Lung (tissue), 12 donors: Measurements from ENCODE around the gene FAM53A. TPM values are rescaled to one million over a fixed set of nuclear protein-coding genes. Genes with fewer than 3 reads are reported as not detected.

Experiments
- ATAC-seq: fragments of 200-7000 bp; cut with Tn5 transposase; one replicate; pipeline ENCODE4 v1.9.1; 2020; ENCODE audit warnings: moderate number of reproducible peaks; ENCODE audit not compliant: insufficient read depth, low FRiP score
- DNase-seq, 3 donors: peaks; one replicate each; pipeline ENCODE4 v3.0.0-alpha.2; 2013 to 2017
- H3K27ac ChIP-seq, 2 donors: one replicate each; pipeline ENCODE4 v1.5.1; 2013; ENCODE audit warnings: mild to moderate bottlenecking in 2 of 2, moderate library complexity in 2 of 2, control low read depth in 1 of 2, inconsistent platforms in 1 of 2, low read depth in 1 of 2, low read length in 1 of 2
- H3K27me3 ChIP-seq, 3 donors: one replicate each; pipeline ENCODE4 v1.5.1; 2013; ENCODE audit warnings: low read length in 2 of 3; ENCODE audit not compliant: control insufficient read depth in 3 of 3, insufficient read depth in 3 of 3
- H3K36me3 ChIP-seq, 4 donors: one replicate each; pipeline ENCODE4 v1.5.1; 2013; ENCODE audit warnings: low read length in 4 of 4, mild to moderate bottlenecking in 1 of 4, moderate library complexity in 1 of 4; ENCODE audit not compliant: control insufficient read depth in 4 of 4, insufficient read depth in 4 of 4
- H3K4me1 ChIP-seq, 5 donors: one replicate each; pipeline ENCODE4 v1.5.1; 2013; ENCODE audit warnings: low read length in 5 of 5, mild to moderate bottlenecking in 2 of 5, moderate library complexity in 1 of 5; ENCODE audit not compliant: control insufficient read depth in 5 of 5, insufficient read depth in 5 of 5
- H3K4me3 ChIP-seq: one replicate; pipeline ENCODE4 v1.5.1; 2013; ENCODE audit warnings: mild to moderate bottlenecking, control low read depth, moderate library complexity
- H3K9ac ChIP-seq, 2 donors: one replicate each; pipeline ENCODE4 v1.5.1; 2013; ENCODE audit warnings: low read length in 2 of 2, control low read depth in 1 of 2; ENCODE audit not compliant: insufficient read depth in 1 of 2
- H3K9me3 ChIP-seq, 4 donors: one replicate each; pipeline ENCODE4 v1.5.1; 2013; ENCODE audit warnings: low read length in 3 of 4, mild to moderate bottlenecking in 1 of 4, moderate library complexity in 1 of 4; ENCODE audit not compliant: control insufficient read depth in 4 of 4, insufficient read depth in 3 of 4
- CTCF ChIP-seq: IDR thresholded peaks from 2 replicates; pipeline ENCODE4 v1.5.1; 2012; ENCODE audit warnings: mild to moderate bottlenecking; ENCODE audit errors: control extremely low read depth, extremely low read depth
- WGBS, 2 donors: extraction: QIAGEN DNeasy Blood & Tissue Kit; methylation state at CpG; one replicate each; pipeline ENCODE4 v1.1.7; 2013; 5-methylcytosine and 5-hydroxymethylcytosine counted together
- polyA plus RNA-seq, 2 donors: library from polyadenylated mRNA; stranded (reverse); fragments of 200-250 nt; gene quantifications; one replicate each; pipeline ENCODE4 v1.2.1, GENCODE V29; 2013
- total RNA-seq, 2 donors: library from RNA; depleted of rRNA in 1 of 2; stranded (reverse); fragments of >200 nt in 1 of 2; gene quantifications; one replicate each; pipeline ENCODE4 v1.2.1, GENCODE V29; 2014 to 2021
- donor health status: control.
- donor health status: control.
- donor health status: Bipolar disorder and iron deficiency.
- donor health status: healthy.
- donor health status: DM: yes; HTN: yes; CAD: no.

Gene FAM53A
- total and polyA plus RNA-seq, 4 donors = 1.4 to 2.8 (median 2.2) TPM

- WGBS, 2 donors = 33 to 40% methylated on average over 18 of the region's 18 CpGs
Measured at GRCh38 chr4:1722551-1723118, 38.5 kb upstream of the FAM53A start.

GRCh38 chr4:1721666-1722550, 37.8 kb upstream of the FAM53A start:
- Histone ChIP-seq H3K36me3 (peaks cover 0 to 14% (median 0%) of the 10 kb centered on the region in 4 donors), H3K4me3 (peak overlapping the region; percentile 49), H3K27ac (peak overlapping the region in 1 of 2 donors; percentile 91), H3K9me3 (no peaks in the 10 kb centered on the region), H3K4me1 (peaks cover 0 to 25% (median 10%) of the 10 kb centered on the region in 5 donors), H3K27me3 (no peaks in the 10 kb centered on the region), H3K9ac (peak overlapping the region in 1 of 2 donors; percentile 25)
- no peak for DNase-seq
- TF ChIP-seq CTCF = no peak
- WGBS, 2 donors = 4 to 5% methylated on average over 38 to 61 of the region's 61 CpGs
- ATAC-seq = no peak

More at GRCh38 chr4:1722551-1723118, 38.5 kb upstream of the FAM53A start:
- Histone ChIP-seq H3K4me1 (peaks cover 0 to 25% (median 10%) of the 10 kb centered on the region in 5 donors), H3K9me3 (no peaks in the 10 kb centered on the region), H3K9ac (peak overlapping the region in 1 of 2 donors; percentile 25), H3K27me3 (no peaks in the 10 kb centered on the region), H3K36me3 (peaks cover 0 to 7% (median 0%) of the 10 kb centered on the region in 4 donors), H3K27ac (peak overlapping the region in 1 of 2 donors; percentile 91), H3K4me3 (no peak overlapping the region)
- no peak for DNase-seq
- no peak for ATAC-seq
- no peak for TF ChIP-seq CTCF

DNA sequence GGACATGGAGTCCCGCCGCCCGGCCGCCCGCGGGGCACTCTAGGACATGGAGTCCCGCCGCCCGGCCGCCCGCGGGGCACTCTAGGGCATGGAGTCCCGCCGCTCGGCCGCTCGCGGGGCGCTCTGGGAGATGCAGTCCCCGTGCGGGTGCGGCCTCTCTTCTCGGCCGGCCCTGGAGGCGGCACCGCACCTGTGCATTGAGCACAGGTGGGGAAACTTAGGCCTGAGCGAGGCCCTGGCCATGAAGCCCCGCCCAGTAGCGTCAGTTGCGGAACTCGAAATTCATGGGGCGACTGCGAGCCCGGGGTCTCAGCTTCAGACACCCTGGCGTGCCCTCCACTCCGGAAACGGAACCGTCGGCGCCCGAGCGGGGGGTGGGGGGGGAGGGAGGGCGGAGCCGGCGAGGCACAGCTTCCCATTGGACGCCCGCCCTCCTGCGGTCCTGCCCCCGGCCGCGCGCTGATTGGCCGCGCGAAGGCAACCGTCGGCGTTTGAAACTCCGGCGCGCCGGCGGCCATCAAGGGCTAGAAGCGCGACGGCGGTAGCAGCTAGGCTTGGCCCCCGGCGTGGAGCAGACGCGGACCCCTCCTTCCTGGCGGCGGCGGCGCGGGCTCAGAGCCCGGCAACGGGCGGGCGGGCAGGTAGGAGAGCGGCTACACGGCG, 37.0 kb upstream of the FAM53A start, which contains the start of the genes TACC3 and TMEM129:
Gene TACC3, plus strand, starts transcription at position 519 of the 663 bp plus-strand sequence. CDS start 1,901 bp downstream, outside the sequence.
Gene TMEM129, minus strand, starts transcription at position 321 of the 663 bp plus-strand sequence. CDS start 486 bp downstream, outside the sequence.
- Histone ChIP-seq H3K4me3 (peak within 1 kb of the TSS; percentile 95), H3K27ac (peak within 1 kb of the TSS; percentile 95 to 98), H3K27me3 (no peaks in the 10 kb centered on the region), H3K9ac (peak within 1 kb of the TSS in 1 of 2 donors; percentile 46), H3K4me1 (peaks cover 0 to 25% (median 10%) of the 10 kb centered on the region in 5 donors), H3K36me3 (peaks cover 0 to 18% (median 0%) of the 10 kb centered on the region in 4 donors), H3K9me3 (no peaks in the 10 kb centered on the region)
- DNase-seq = peak; percentile 92 to 98 (median 96)
- no peak for TF ChIP-seq CTCF
- 0% methylated on average over 45 to 83 of the region's 83 CpGs for WGBS, 2 donors
- ATAC-seq = peak; percentile 93
